Uterus (tissue), 4 donors: ENCODE results near the gene TAS1R3. TPM values are rescaled to one million over a fixed set of nuclear protein-coding genes. Genes with fewer than 3 reads are reported as not detected.

Source experiments
- DNase-seq, 2 donors: peaks; one replicate each; pipeline ENCODE4 v3.0.0-alpha.2; 2019 to 2020
- H3K27ac ChIP-seq, 2 donors: fragments of 200-600 bp; sonication (generic); 1 replicate in 1 of 2; 2 replicates in 1 of 2; pipeline ENCODE4 v1.5.1; 2016 to 2018
- H3K27me3 ChIP-seq, 2 donors: fragments of 200-600 bp; sonication (generic); one replicate each; pipeline ENCODE4 v1.5.1; 2018 to 2019; ENCODE audit warnings: control low read depth in 1 of 2
- H3K36me3 ChIP-seq, 2 donors: fragments of 200-600 bp; sonication (generic); one replicate each; pipeline ENCODE4 v1.5.1; 2019; ENCODE audit warnings: control low read depth in 1 of 2
- H3K4me1 ChIP-seq, 2 donors: fragments of 200-600 bp; sonication (generic); one replicate each; pipeline ENCODE4 v1.5.1; 2018 to 2019; ENCODE audit warnings: control low read depth in 1 of 2
- H3K4me3 ChIP-seq, 2 donors: fragments of 200-600 bp; sonication (generic); 1 replicate in 1 of 2; 2 replicates in 1 of 2; pipeline ENCODE4 v1.5.1; 2018 to 2019; ENCODE audit warnings: mild to moderate bottlenecking in 1 of 2
- H3K9me3 ChIP-seq, 2 donors: fragments of 200-600 bp; sonication (generic); one replicate each; pipeline ENCODE4 v1.5.1; 2019; ENCODE audit warnings: control low read depth in 1 of 2
- CTCF ChIP-seq, 4 experiments: fragments of 200-600 bp in 2 of 4; fragments of 450-650 bp in 2 of 4; sonication (generic) in 2 of 4; IDR thresholded peaks; one replicate each; pipeline ENCODE4 v1.5.1; 2016 to 2019; ENCODE audit warnings: antibody characterized with exemption in 4 of 4, mild to moderate bottlenecking in 2 of 4, moderate library complexity in 1 of 4
- POLR2A ChIP-seq, 2 donors: fragments of 450-650 bp; IDR thresholded peaks; one replicate each; pipeline ENCODE4 v1.6.1; 2016; ENCODE audit warnings: antibody characterized with exemption in 2 of 2, mild to moderate bottlenecking in 1 of 2, moderate library complexity in 1 of 2
- intact Hi-C: fragments of 100-400 bp; cut with DNase I; formaldehyde crosslinking; loops from one replicate; pipeline ENCODE4 v1.15.1; 2023; ENCODE audit warnings: low total_unique reads
- microRNA-seq: library from miRNA; unstranded; fragments of <30 nt; microRNA quantifications from one replicate; pipeline ENCODE4, GENCODE V29; 2016; ENCODE audit warnings: borderline microRNAs expressed, borderline replicate concordance
- small RNA-seq: library from RNA; depleted of rRNA; stranded (forward); fragments of <200 nt; gene quantifications from one replicate; pipeline ENCODE3, GENCODE V24; 2016
- total RNA-seq, 4 donors: library from RNA; depleted of rRNA in 3 of 4; stranded (reverse); fragments of >200 nt in 3 of 4; gene quantifications; one replicate each; pipeline versions ENCODE4 v1.1.0 to v1.2.4, GENCODE V29; 2014 to 2023
- donor health status: DM: yes; HTN: yes; CAD: no.

TAS1R3 gene
- total RNA-seq, 4 donors from 2014 or later: 0.14 to 0.34 TPM; not detected in 2

GRCh38 chr1:1377540-1378205 lies 46.6 kb downstream of the TAS1R3 start:
- DNase-seq: no peak
- Histone ChIP-seq H3K4me3 (no peak overlapping the region), H3K9me3 (no peaks in the 10 kb centered on the region), H3K27me3 (no peaks in the 10 kb centered on the region), H3K4me1 (peaks cover 0 to 11% of the 10 kb centered on the region in 2 donors), H3K36me3 (no peaks in the 10 kb centered on the region), H3K27ac (no peak overlapping the region)
- TF ChIP-seq POLR2A (IDR thresholded peaks at IDR 0.05): no peak
- TF ChIP-seq CTCF (IDR thresholded peaks at IDR 0.05): no peak
- intact Hi-C loops: no loop called here

- no peak overlapping the region for H3K27ac ChIP-seq
- H3K27me3 ChIP-seq: no peaks in the 10 kb centered on the region
- no peak overlapping the region for H3K4me3 ChIP-seq
- TF ChIP-seq CTCF (IDR thresholded peaks at IDR 0.05) (no peak), POLR2A (IDR thresholded peaks at IDR 0.05) (no peak)
- no peaks in the 10 kb centered on the region for H3K4me1 ChIP-seq
- no peak for DNase-seq
- H3K36me3 ChIP-seq: no peaks in the 10 kb centered on the region
- no peaks in the 10 kb centered on the region for H3K9me3 ChIP-seq
- intact Hi-C loops: loop anchor here (10.0 kb wide), 1 partner anchor 124 kb away; no protein-coding TSS in a partner anchor
These were observed 49.8 kb downstream of the TAS1R3 start for GRCh38 chr1:1380860-1381259.

GRCh38 chr1:1381294-1381693 lies 50.2 kb downstream of the TAS1R3 start:
- Histone ChIP-seq H3K36me3 (no peaks in the 10 kb centered on the region), H3K27me3 (no peaks in the 10 kb centered on the region), H3K4me1 (no peaks in the 10 kb centered on the region), H3K4me3 (no peak overlapping the region), H3K27ac (no peak overlapping the region), H3K9me3 (no peaks in the 10 kb centered on the region)
- no peak for TF ChIP-seq POLR2A (IDR thresholded peaks at IDR 0.05)
- no peak for TF ChIP-seq CTCF (IDR thresholded peaks at IDR 0.05)
- DNase-seq: no peak
- intact Hi-C loops: loop anchor here (10.0 kb wide), 1 partner anchor 124 kb away; no protein-coding TSS in a partner anchor

Small RNAs within 50 kb of the gene (microRNA-seq; reads per million reads assigned to microRNA genes)
- not detected for gene MIR6726
- gene MIR6727: not detected
- not detected for gene MIR6808

Small RNAs within 50 kb of the gene (small RNA-seq; reads per million reads assigned to genes)
- gene MIR6726: not detected

Other genes starting within 250 kb of the TAS1R3 start
- gene C1orf159, start 215.2 kb upstream of the TAS1R3 start, total RNA-seq: 10 to 100 TPM in 3 of 4 donors, 1 to 10 TPM in 1; 4.9 to 20.0 (median 17.9) TPM
- gene TTLL10, start 157.4 kb upstream of the TAS1R3 start, total RNA-seq: under 1 TPM in 2 of 4 donors, not detected in 2; 0.35 to 0.51 TPM
- gene TNFRSF18, start 124.7 kb upstream of the TAS1R3 start, total RNA-seq: 1 to 10 TPM in 1 of 4 donors, under 1 TPM in 1, not detected in 2; 0.37 to 2.6 TPM
- 1 to 10 TPM in 2 of 4 donors, not detected in 2; 1.3 to 1.5 TPM for gene TNFRSF4, start 117.1 kb upstream of the TAS1R3 start, total RNA-seq
- 100 to 1,000 TPM in 1 of 4 donors, 10 to 100 TPM in 3; 29.7 to 105 (median 50.3) TPM for gene SDF4, start 99.3 kb upstream of the TAS1R3 start, total RNA-seq
- 10 to 100 TPM in 3 of 4 donors, 1 to 10 TPM in 1; 1.8 to 23.5 (median 17.6) TPM for gene B3GALT6, start 99.0 kb upstream of the TAS1R3 start, total RNA-seq
- 1 to 10 TPM in 2 of 4 donors, not detected in 2; 3.1 to 8.2 TPM for gene C1QTNF12, start 84.6 kb upstream of the TAS1R3 start, total RNA-seq
- 10 to 100 TPM in 3 of 4 donors, 1 to 10 TPM in 1; 9.5 to 66.1 (median 49.8) TPM for gene UBE2J2, start 57.4 kb upstream of the TAS1R3 start, total RNA-seq
- gene SCNN1D, start 50.8 kb upstream of the TAS1R3 start, total RNA-seq: 1 to 10 TPM in 3 of 4 donors, under 1 TPM in 1; 0.26 to 8.4 (median 4.4) TPM
- gene ACAP3, start 23.4 kb upstream of the TAS1R3 start, total RNA-seq: 10 to 100 TPM; 11.2 to 98.5 (median 44.0) TPM
- gene PUSL1, start 22.7 kb upstream of the TAS1R3 start, total RNA-seq: 10 to 100 TPM; 14.7 to 34.1 (median 24.3) TPM
- gene INTS11, start 6.6 kb upstream of the TAS1R3 start, total RNA-seq: 100 to 1,000 TPM in 2 of 4 donors, 10 to 100 TPM in 2; 45.6 to 277 (median 130) TPM
- gene CPTP, start 6.5 kb upstream of the TAS1R3 start, total RNA-seq: 10 to 100 TPM in 2 of 4 donors, 1 to 10 TPM in 2; 3.5 to 23.9 (median 16.4) TPM
- 10 to 100 TPM; 35.6 to 94.5 (median 49.7) TPM for gene DVL1, start 18.1 kb downstream of the TAS1R3 start, total RNA-seq
- gene MXRA8, start 27.3 kb downstream of the TAS1R3 start, total RNA-seq: 100 to 1,000 TPM in 2 of 4 donors, 10 to 100 TPM in 2; 86.1 to 143 (median 117) TPM
- 10 to 100 TPM; 13.2 to 75.8 (median 31.1) TPM for gene AURKAIP1, start 43.9 kb downstream of the TAS1R3 start, total RNA-seq
- gene CCNL2, start 68.1 kb downstream of the TAS1R3 start, total RNA-seq: 100 to 1,000 TPM; 207 to 351 (median 281) TPM
- 100 to 1,000 TPM in 1 of 4 donors, 10 to 100 TPM in 3; 34.3 to 114 (median 65.1) TPM for gene MRPL20, start 76.0 kb downstream of the TAS1R3 start, total RNA-seq
- 10 to 100 TPM in 2 of 4 donors, 1 to 10 TPM in 2; 1.3 to 20.0 (median 6.7) TPM for gene ANKRD65, start 90.0 kb downstream of the TAS1R3 start, total RNA-seq
- gene VWA1, start 104.4 kb downstream of the TAS1R3 start, total RNA-seq: 10 to 100 TPM; 15.6 to 67.1 (median 47.1) TPM
- gene ATAD3C, start 118.4 kb downstream of the TAS1R3 start, total RNA-seq: 1 to 10 TPM in 2 of 4 donors, under 1 TPM in 1, not detected in 1; 0.77 to 3.8 (median 1.7) TPM
- 10 to 100 TPM in 3 of 4 donors, 1 to 10 TPM in 1; 2.1 to 20.5 (median 17.8) TPM for gene ATAD3B, start 140.5 kb downstream of the TAS1R3 start, total RNA-seq
- gene ATAD3A, start 180.9 kb downstream of the TAS1R3 start, total RNA-seq: 10 to 100 TPM in 3 of 4 donors, 1 to 10 TPM in 1; 1.8 to 14.8 (median 11.7) TPM
- gene TMEM240, start 209.3 kb downstream of the TAS1R3 start, total RNA-seq: 10 to 100 TPM in 1 of 4 donors, 1 to 10 TPM in 1, not detected in 2; 9.4 to 16.3 TPM
- 100 to 1,000 TPM in 2 of 4 donors, 10 to 100 TPM in 2; 44.0 to 273 (median 78.4) TPM for gene SSU72, start 243.6 kb downstream of the TAS1R3 start, total RNA-seq